ENCODE measurements around the gene NUP37. TPM values are rescaled to one million over a fixed set of nuclear protein-coding genes. Genes with fewer than 3 reads are reported as not detected.

NUP37 gene
- total RNA-seq, 6 experiments from 2014 or later, result 5.6 to 9.9 (median 7.0) TPM

DNA sequence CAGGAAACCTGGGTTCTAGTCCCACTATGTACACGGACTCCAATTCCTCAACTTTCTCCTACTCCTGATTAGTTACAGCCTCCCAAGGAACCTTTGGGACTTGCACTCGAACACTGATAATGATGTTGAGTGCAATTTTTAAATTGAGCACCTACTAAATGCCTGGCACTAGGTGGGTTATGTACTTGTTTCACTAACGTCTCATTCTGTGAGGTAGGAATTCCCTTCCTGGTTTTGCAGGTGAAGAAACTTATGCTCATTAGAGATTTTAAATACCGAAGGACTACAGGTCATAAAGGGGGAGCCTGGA lies 605 bp upstream of the NUP37 start:
- ATAC-seq, result no peak
- no peaks in the 10 kb centered on the region for H3K27me3 ChIP-seq
- TF ChIP-seq, protein P1, sequence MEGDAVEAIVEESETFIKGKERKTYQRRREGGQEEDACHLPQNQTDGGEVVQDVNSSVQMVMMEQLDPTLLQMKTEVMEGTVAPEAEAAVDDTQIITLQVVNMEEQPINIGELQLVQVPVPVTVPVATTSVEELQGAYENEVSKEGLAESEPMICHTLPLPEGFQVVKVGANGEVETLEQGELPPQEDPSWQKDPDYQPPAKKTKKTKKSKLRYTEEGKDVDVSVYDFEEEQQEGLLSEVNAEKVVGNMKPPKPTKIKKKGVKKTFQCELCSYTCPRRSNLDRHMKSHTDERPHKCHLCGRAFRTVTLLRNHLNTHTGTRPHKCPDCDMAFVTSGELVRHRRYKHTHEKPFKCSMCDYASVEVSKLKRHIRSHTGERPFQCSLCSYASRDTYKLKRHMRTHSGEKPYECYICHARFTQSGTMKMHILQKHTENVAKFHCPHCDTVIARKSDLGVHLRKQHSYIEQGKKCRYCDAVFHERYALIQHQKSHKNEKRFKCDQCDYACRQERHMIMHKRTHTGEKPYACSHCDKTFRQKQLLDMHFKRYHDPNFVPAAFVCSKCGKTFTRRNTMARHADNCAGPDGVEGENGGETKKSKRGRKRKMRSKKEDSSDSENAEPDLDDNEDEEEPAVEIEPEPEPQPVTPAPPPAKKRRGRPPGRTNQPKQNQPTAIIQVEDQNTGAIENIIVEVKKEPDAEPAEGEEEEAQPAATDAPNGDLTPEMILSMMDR (IDR thresholded peaks at IDR 0.05), result no peak
- no peaks in the 10 kb centered on the region for H3K36me3 ChIP-seq
- peaks cover 0 to 5% (median 3%) of the 10 kb centered on the region in 4 donors for H3K4me1 ChIP-seq
- 3% methylated on average over 4 of the region's 4 CpGs for WGBS (ENCODE audit: insufficient coverage, low coverage, low lambda C conversion rate, missing lambda C conversion rate)
- peak overlapping the region; percentile 66 to 98 (median 73) for H3K4me3 ChIP-seq
- no peak overlapping the region for H3K27ac ChIP-seq
- intact Hi-C loops (cut with DNase I), result no loop called here
- no peak for DNase-seq
- no peaks in the 10 kb centered on the region for H3K9me3 ChIP-seq

DNA sequence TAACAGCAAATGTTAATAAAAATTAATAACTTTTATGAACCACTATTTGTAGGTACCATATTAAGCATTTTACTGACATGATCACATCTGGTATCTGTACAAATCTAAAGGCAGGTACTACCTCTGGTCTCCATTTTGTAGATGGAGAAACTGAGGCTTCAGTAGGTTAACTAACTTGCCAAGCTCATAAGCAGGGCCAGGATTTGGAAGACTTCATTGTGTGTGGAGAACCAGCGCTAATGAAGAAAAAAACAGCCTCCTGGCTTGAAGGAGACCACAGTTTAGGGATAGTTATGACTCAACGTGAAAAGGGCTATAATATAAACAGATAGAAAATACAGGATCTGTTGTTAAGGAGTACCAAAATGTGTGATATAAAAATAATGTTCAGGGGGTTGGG lies 1.0 kb downstream of the NUP37 start:
- Histone ChIP-seq H3K27ac (no peak overlapping the region), H3K36me3 (no peaks in the 10 kb centered on the region), H3K4me1 (peaks cover 0 to 5% (median 3%) of the 10 kb centered on the region in 4 donors), H3K27me3 (no peaks in the 10 kb centered on the region), H3K9me3 (no peaks in the 10 kb centered on the region), H3K4me3 (peak overlapping the region in 2 of 3 donors; percentile 73 to 98)
- TF ChIP-seq, protein P1 (IDR thresholded peaks at IDR 0.05), result no peak
- TF ChIP-seq POLR2A (IDR thresholded peaks at IDR 0.05), result no peak
- DNase-seq (no peak), ATAC-seq (no peak)
- intact Hi-C loops (cut with DNase I), result no loop called here
- 79% methylated on average over 2 of the region's 2 CpGs for WGBS (ENCODE audit: insufficient coverage, low coverage, low lambda C conversion rate, missing lambda C conversion rate)

DNA sequence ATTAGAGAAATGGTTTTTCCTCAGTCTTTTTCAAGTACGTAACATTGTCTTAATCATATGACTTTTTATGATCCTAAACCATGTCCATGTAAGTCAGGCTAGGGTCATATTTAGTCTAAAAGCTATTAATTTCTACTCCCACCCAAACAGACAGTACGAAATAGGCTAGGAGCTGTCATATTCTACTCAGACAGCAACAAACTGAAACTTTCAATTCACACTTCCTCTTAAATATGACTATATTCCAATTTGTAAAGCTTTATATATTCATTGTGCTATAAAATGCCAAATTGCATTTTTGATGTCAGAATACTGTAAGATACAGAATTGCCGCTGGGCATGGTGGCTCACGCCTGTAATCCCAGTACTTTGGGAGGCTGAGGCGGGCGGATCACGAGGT lies 3.5 kb downstream of the NUP37 start:
- WGBS (ENCODE audit: insufficient coverage, low coverage, low lambda C conversion rate, missing lambda C conversion rate), result 92% methylated on average over 7 of the region's 7 CpGs
- Histone ChIP-seq H3K4me3 (no peak overlapping the region), H3K27me3 (no peaks in the 10 kb centered on the region), H3K27ac (no peak overlapping the region), H3K36me3 (no peaks in the 10 kb centered on the region), H3K9me3 (no peaks in the 10 kb centered on the region), H3K4me1 (peaks cover 0 to 5% (median 3%) of the 10 kb centered on the region in 4 donors)
- no peak for ATAC-seq
- intact Hi-C loops (cut with DNase I), result no loop called here
- DNase-seq, result no peak
- TF ChIP-seq, protein P1 (IDR thresholded peaks at IDR 0.05), result no peak
- TF ChIP-seq POLR2A (IDR thresholded peaks at IDR 0.05), result no peak

DNA sequence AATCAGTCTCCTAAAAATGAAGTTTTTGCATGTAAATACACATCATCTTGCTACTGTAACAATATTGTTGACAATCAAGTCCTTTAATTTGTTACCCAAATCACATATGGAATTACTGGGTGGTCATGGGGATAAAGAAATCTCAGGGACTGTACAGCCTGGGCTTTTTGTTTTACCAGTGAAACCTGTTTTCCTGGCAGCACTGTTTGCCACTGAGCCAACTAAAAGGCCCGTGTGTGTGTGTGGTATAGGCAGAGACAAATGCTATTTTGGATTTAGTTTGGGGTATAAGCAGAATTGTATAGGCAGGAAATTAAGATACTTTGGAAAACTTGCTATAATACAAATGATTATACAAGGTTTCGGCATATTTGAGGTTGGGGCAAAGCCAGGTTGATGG lies 5.7 kb downstream of the NUP37 start:
- H3K36me3 ChIP-seq, result peaks cover 0 to 2% (median 0%) of the 10 kb centered on the region in 4 donors

More for the DNA sequence above, 5.7 kb downstream of the NUP37 start:
- H3K4me3 ChIP-seq, result no peak overlapping the region
- intact Hi-C loops (cut with DNase I), result no loop called here
- H3K4me1 ChIP-seq, result peaks cover 0 to 5% (median 0%) of the 10 kb centered on the region in 4 donors
- no peaks in the 10 kb centered on the region for H3K27me3 ChIP-seq
- no peak overlapping the region for H3K27ac ChIP-seq
- DNase-seq (no peak), ATAC-seq (no peak)
- 93% methylated on average over 2 of the region's 2 CpGs for WGBS (ENCODE audit: insufficient coverage, low coverage, low lambda C conversion rate, missing lambda C conversion rate)
- no peaks in the 10 kb centered on the region for H3K9me3 ChIP-seq
- TF ChIP-seq, protein P1 (IDR thresholded peaks at IDR 0.05), result no peak
- TF ChIP-seq POLR2A (IDR thresholded peaks at IDR 0.05), result no peak
